SK-N-SH treated with all-trans-retinoic acid at 6 μM for 48 hours (cell line): ENCODE results near the gene SV2B.

ENCODE experiments used
- ZC3H10 ChIP-seq: fragments of 250-450 bp; sonication (Bioruptor Pico); IDR thresholded peaks from 2 replicates; pipeline ENCODE4 v1.5.1; 2021; ENCODE audit warnings: mild to moderate bottlenecking, moderate library complexity
- ZFP3 ChIP-seq: fragments of 250-450 bp; sonication (Bioruptor Pico); IDR thresholded peaks from 2 replicates; pipeline ENCODE4 v1.5.0; 2020; ENCODE audit warnings: mild to moderate bottlenecking, moderate library complexity

DNA sequence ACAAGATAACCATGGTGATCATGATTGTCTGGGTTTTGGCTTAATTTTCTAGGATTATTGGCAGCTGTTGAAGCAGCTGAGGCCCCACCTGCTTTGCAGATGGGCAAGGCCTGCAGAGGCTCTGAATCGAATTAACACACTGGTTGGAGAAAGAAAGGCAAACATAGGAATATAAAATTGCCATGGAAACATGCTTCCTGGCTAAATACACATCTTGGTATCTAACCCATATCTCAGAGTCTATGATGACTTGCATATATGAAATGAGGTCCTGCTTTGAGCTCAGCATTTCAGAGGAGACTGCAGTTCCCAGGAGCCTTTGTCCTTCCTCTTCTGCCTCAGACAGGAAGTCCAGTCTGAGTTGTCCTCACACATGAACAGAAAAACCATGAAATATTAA, 24.3 kb upstream of the SV2B start:
- TF ChIP-seq ZC3H10 (CRISPR knock-in tag) (no peak), ZFP3 (CRISPR knock-in tag) (no peak)
